Measurements from ENCODE around the gene FARP1.

FARP1 gene

DNA sequence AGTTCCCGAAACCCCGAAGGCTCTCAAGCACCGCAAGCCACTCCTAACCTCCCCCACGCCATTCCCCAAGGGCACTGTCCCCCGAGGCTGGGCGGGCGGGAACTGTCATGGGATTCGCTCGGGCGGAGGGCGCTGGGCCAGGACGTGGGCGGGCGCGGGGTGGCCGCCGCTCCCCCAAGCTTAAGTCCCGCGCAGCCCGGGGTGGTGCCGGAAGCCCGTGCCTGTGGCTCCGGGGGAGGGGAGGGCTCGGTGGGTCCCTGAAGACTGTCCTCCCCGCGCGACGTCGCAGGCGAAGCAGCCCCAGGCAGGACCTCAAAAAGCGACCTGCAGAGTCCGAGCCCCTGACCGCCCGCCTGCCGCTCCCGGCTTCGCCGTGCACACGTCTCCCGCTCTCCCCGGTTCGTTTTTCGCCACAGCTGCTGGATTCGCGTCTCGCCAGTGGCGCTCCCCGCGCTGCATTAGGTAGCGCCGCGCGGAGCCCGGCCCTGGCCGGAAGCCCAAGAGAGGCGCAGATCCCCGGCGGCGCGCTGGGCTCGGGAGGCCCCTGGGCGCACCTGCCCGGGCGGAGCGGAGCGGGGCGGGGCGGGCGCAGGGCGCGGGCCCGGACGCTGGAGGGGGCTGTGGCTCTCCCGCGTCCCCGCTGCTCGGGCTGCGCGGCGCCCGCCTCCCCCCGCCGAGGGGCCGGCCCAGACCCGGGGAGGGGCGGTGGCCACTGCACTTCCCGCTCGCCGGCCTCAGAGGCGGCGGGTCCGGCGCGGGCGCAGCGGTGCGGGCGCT is at the start of gene FARP1:
TSS of gene FARP1 (plus strand) at position 715 of the 777 bp plus-strand sequence. CDS start 70,149 bp downstream, outside the sequence.
- DNase-seq = peak; percentile 76

DNA sequence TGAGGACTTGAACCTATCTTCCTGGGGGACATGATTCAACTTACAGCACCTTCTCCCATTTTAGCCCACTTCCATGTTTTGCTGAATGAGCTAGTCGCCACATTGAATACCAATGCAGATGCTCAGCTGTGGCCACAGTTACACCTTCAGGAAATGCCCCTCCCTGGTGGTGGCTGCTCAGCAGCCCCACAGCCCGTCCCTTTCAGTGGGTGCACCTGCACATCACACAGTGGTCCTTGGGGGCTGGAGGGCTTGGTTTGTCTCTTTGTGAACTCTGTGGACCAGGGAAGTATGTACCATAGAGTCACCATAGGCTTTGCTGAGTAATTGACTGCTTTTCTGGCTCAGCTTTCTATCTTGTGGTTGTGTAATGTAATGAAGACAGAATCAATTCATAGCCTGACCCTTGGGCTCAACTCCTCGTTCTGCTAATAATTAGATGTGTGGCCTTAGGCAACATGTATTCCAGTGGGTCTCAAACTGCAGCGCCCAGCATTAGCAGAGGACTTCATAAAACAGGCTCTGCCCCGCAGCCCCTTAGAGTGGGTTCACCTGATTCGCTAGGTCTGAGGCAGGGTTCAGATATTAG is 48.1 kb upstream of the FARP1 start:
- no peak for DNase-seq

DNA sequence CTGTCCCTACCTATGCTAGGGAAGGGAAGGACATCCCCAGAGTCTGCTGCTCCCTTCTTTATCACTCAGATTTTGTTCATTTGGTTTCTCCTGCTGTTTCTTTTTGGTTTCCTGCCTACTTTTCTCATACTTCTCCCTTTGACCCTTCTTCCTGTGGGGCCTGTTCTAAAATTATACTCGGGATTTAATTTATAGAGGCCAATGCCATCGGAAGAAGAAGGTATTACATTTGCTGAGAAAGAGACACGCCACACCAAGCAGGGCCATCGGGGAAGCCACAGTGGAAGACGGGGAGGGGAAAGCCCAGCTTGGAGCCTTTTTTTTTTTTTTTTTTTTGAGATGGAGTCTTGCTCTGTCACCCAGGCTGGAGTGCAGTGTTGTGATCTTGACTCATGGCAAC is 46.8 kb upstream of the FARP1 start:
- no peak for DNase-seq

DNA sequence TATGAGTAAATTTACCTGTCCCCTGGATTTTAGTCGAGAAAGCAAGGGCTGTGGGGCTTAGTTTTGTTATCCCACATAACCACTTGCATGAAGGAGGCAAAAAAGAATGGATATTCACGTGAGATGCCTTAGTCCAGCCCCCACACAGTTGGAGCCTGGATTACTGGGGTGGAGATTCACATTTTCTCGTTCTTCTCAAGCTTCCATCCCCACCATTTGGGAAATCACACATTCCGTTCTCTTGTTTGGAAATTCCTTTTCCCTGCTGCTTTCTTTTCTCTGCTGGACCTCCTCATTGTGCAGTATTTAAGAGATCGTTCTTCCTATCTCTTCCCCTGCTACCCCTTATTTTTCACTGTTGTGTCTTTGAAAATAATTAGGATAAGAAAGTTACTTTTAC is 45.1 kb upstream of the FARP1 start:
- DNase-seq = no peak

DNA sequence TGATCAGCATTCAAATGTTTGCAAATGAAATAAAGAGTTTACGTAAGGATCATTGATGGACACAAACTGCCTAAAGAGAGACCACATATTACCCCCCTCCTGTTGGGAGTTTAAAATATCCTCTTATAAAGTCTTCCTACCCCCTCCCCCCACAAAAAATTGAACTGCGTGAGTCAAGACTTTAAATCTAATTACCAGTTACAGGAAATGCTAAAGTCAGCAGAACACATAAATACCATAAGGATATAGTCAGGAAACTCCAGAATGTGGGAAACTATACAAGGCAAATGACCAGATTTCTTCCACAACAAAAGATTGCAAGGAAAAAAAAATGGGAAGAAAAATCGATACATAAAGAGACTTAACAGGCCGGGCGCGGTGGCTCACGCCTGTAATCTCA is 44.4 kb upstream of the FARP1 start:
- no peak for DNase-seq

GRCh38 chr13:98099627-98100026 is 43.3 kb upstream of the FARP1 start:
- no peak for DNase-seq

- DNase-seq = no peak
Measured at GRCh38 chr13:98100481-98100880, 42.4 kb upstream of the FARP1 start.

GRCh38 chr13:98103531-98103930 is 39.4 kb upstream of the FARP1 start:
- DNase-seq = no peak

DNA sequence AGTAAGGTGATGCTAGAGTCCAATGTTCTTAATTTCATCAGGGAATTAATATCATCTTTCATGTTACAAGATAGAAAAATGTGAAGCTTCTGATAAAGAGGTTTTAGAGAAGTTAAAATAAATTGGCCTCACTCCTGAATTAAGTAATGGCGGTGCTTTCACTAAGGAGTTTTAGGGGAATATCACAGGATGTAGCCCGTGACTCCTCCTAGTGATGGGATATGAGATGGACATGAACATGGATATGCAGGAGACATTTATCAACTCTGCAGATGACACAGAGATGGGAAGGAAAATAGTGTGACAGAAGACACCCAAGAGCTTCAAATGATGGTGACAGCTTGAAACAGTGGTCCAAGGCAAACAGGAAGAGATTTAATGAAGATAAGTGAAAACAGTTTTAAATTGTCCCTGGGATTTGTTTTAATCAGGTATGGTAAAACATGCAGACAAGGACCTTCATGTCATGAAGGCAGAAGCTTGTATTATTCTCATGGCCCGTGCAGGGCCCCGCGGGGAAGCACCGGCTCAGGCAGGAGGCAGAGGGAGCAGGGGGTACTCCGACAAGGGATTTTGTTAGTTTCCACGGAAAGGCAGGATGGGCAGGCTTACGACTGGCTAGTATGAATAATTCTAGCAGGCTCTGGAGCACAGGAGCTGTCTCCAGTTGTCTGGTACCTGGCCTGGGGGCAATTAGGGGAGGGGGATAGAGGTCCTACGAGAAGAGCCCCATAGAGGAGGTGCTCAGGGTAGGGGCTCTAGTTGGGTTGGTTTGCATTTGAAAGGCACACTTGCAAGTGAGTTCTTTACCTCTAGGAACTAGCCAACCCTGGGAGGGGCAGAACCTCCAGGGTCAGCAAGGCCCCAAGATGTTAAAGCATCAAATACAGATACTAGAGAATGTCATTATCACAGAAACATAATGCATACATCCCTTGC is 38.7 kb upstream of the FARP1 start:
- DNase-seq = no peak

DNA sequence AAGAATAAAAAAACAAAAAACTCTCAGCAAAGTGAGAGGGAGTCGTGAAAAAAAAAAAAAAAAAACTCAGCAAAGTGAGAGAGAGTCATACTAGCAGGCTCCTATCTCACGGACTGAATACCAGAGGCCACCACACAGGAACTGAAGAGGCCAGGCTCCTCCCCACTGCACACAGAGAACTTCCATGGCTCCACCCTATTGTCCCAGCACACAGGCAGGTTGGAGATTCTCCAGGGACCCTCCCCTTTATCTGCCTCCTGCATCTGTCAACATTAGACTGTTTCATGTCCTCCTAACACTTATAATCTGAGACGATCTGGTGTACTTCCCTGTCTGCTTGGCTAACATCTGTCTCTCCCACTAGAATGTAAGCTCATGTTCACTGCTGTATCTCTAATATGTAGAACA is 37.0 kb upstream of the FARP1 start:
- no peak for DNase-seq

DNA sequence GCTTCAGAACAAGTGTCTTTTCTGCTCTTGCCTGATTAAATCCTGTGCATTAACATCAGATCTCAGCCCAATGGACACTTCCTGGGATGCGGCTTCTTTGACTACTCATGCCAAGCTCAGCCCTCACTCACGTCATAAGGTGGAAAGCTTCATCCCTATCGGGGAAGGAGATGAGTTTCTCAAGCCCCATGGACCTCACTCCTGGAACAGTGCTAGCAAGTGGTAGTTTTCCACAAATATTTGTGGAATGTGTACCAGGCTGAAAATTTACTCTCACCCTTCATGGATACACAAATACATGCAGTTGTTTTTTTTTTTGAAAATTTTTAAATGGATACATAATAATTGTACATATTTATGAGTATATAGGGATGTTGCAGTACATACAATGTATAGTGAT is 34.6 kb upstream of the FARP1 start:
- no peak for DNase-seq

DNA sequence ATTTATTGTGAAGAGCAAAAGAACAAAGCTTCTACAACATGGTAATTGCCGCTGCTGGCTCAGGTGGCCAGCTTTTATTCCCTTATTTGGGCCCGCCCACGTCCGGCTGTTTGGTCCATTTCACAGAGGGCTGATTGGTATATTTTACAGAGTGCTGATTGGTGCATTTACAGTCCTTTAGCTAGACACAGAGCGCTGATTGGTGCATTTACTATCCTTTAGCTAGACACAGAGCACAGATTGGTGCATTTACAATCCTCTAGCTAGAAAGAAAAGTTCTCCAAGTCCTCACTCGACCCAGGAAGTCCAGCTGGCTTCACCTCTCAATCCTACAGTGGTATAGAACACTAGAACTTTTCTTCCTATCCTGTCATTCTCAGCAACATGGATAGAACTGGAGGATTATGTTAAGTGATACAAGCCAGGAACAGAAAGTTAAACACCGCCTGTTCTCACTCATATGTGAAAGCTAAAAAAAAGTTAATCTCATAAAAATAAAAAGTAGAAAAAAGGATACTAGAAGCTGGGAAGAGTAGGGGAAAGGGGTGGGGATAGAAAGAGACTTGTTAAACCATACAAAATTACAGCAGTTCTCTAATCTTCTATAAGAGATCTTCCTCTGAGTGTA is 33.6 kb upstream of the FARP1 start:
- no peak for DNase-seq

DNA sequence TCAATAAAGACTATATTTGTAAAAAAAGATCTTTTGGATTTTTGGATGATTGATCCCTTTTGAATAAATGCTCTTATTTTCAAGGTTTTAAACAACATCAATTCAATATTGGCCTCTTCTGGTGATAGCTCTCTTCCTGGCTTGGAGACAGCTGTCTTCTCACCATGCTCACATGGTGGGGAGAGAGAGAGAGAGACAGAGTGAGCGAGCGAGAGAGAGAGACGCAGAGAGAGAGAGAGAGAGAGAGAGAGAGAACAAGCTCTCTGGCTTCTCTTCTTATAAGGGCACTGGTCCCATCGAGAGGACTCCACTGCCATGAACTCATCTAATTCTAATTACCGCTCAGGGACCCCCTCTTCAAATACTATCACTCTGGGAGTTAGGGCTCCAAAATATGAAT is 32.1 kb upstream of the FARP1 start:
- no peak for DNase-seq

DNA sequence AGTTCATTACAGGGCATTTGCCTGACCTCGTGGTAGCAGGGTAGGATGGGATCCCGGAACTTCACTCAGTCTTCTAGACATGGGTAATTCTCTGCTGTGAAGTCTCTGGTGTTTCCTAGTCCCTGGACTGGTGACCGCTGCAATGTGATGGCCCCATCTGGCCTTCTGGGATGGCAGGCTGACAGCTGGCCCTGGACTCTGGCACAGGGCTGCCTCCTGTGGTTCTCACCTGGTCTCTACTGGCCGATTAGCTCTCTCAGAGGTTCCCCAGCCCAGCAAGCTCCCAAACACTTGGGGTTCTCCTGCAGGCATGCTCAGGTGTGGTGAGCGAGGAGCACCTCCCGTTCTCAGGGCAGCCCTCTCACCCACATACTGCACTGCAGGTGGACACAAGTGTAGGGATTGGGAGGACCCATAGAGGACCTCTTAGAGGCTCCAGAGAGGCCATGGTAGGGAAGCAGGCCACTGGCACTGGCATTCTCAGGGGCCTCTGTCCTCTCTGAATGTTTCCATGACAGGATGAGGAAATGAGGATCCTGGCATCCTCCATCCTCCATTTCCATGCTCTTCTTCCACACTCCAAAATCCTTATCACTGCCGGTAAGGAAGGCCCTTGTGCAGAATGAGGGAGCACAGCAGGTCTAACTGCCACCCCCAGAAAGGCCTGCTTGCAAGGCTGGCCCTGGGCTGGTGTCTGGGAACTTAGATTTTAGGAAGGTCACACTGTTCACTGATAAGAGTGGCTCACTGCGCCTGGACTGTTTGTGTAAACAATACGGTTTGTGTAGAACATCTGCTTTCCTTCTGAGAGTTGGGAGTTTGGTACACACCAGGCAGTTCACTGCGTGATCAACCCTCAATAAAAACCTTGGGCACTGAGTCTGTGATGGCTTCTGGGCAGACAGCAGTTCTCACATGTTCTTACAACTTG is 31.5 kb upstream of the FARP1 start:
- no peak for DNase-seq

DNA sequence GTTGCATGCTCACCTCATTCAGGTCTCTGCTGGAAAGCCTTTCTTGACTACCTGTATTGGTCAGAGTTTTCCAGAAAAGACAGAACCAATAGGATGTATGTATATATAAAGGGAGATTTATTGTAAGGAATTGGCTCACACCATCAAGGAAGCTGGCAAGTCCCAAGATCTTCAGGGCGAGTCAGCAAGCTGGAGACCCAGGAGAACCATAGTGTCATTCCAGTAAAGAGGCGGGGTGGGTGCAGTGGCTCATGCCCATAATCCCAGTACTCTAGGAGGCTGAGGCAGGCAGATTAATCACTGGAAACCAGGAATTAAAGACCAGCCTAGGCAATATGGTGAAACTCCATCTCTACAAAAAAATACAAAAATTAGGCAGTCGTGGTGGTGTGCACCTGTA is 30.4 kb upstream of the FARP1 start:
- no peak for DNase-seq

- DNase-seq = no peak
Measured at GRCh38 chr13:98118865-98119264, 24.0 kb upstream of the FARP1 start.

- no peak for DNase-seq
Measured at GRCh38 chr13:98123176-98123575, 19.7 kb upstream of the FARP1 start.

GRCh38 chr13:98129059-98129746 is 13.7 kb upstream of the FARP1 start:
- DNase-seq = no peak

- DNase-seq = no peak
Measured at GRCh38 chr13:98133946-98134345, 8.9 kb upstream of the FARP1 start.

- no peak for DNase-seq
Measured at GRCh38 chr13:98134901-98135300, 8.0 kb upstream of the FARP1 start.

DNA sequence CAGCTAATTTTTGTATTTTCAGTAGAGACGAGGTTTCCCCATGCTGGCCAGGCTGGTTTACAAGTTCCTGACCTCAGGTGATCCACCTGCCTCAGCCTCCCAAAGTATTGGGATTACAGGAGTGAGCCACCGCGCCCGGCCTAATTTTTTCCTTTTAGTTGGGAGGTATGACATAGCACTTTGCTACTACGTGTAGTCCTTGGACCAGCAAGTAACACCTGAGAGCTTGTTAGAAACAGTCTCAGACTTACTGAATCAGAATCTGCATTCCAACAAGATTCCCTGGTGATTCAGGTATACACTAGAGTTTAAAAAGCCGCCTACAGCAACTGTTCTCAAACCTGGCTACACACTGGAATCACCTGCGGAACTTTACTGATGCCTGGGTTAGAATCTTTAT is 1.8 kb upstream of the FARP1 start:
- DNase-seq = no peak
